Naive thymus-derived CD4-positive, alpha-beta T cell (primary cell): Measurements from ENCODE around the gene NCAPH2. TPM values are rescaled to one million over a fixed set of nuclear protein-coding genes. Genes with fewer than 3 reads are reported as not detected.
A peak's percentile ranks its signal among the peaks of the same experiment; 100 is the strongest.

Experiments used
- ATAC-seq: fragments of 150-1000 bp; cut with Tn5 transposase; 2 replicates; pipeline ENCODE4 v1.10.0; 2021; ENCODE audit warnings: mild to moderate bottlenecking, moderate library complexity
- CTCF ChIA-PET: fragments of 350-600 bp; sonication (Branson Sonifier 250); formaldehyde crosslinking; loops from one replicate; lab custom pipeline; 2021; ENCODE audit warnings: antibody characterized with exemption; lab: Charles Lee
- POLR2A ChIA-PET: fragments of 350-600 bp; sonication (Branson Sonifier 250); formaldehyde crosslinking; loops from one replicate; lab custom pipeline; 2021; ENCODE audit warnings: antibody characterized with exemption, inconsistent platforms; lab: Charles Lee
- DNase-seq, 9 donors: peaks; one replicate each; pipeline versions ENCODE4 v3.0.0 to v3.0.0-alpha.2; 2020 to 2022; ENCODE audit warnings: mixed read lengths in 1 of 9
- H3K27ac ChIP-seq: one replicate; pipeline ENCODE4 v1.7.0; 2013; ENCODE audit warnings: mild to moderate bottlenecking, low read depth, low read length, moderate library complexity
- H3K27me3 ChIP-seq, 2 donors: one replicate each; pipeline ENCODE4 v1.7.0; 2013; ENCODE audit warnings: low read length in 2 of 2, mild to moderate bottlenecking in 2 of 2, moderate library complexity in 2 of 2; ENCODE audit not compliant: control insufficient read depth in 2 of 2, insufficient read depth in 2 of 2
- H3K36me3 ChIP-seq, 3 experiments: 1 replicate in 2 of 3; 2 replicates in 1 of 3; pipeline ENCODE4 v1.7.0; 2013; ENCODE audit warnings: low read length in 3 of 3, mild to moderate bottlenecking in 3 of 3, moderate library complexity in 1 of 3; ENCODE audit not compliant: insufficient read depth in 3 of 3, control insufficient read depth in 2 of 3
- H3K4me1 ChIP-seq, 2 donors: one replicate each; pipeline ENCODE4 v1.7.0; 2013; ENCODE audit warnings: low read length in 2 of 2, mild to moderate bottlenecking in 2 of 2, moderate library complexity in 1 of 2; ENCODE audit not compliant: control insufficient read depth in 2 of 2, insufficient read depth in 2 of 2
- H3K4me3 ChIP-seq: 2 replicates; pipeline ENCODE4 v1.7.0; 2013; ENCODE audit warnings: mild to moderate bottlenecking, low read length
- H3K9me3 ChIP-seq, 3 experiments: 1 replicate in 2 of 3; 2 replicates in 1 of 3; pipeline ENCODE4 v1.7.0; 2013; ENCODE audit warnings: low read length in 3 of 3; ENCODE audit not compliant: control insufficient read depth in 2 of 3
- H3K27ac Mint-ChIP-seq, 9 donors: one replicate each; pipeline ENCODE4 v1.8.0; 2020 to 2022; ENCODE audit warnings: mixed read lengths in 9 of 9, mild to moderate bottlenecking in 8 of 9, moderate library complexity in 5 of 9, inconsistent platforms in 2 of 9
- H3K27me3 Mint-ChIP-seq, 5 donors: one replicate each; pipeline ENCODE4 v1.8.0; 2021 to 2022; ENCODE audit warnings: mixed read lengths in 5 of 5, mild to moderate bottlenecking in 1 of 5
- H3K36me3 Mint-ChIP-seq, 5 donors: one replicate each; pipeline ENCODE4 v1.8.0; 2020 to 2022; ENCODE audit warnings: mixed read lengths in 5 of 5, mild to moderate bottlenecking in 3 of 5, inconsistent platforms in 1 of 5
- H3K4me1 Mint-ChIP-seq, 7 donors: one replicate each; pipeline ENCODE4 v1.8.0; 2020 to 2022; ENCODE audit warnings: mixed read lengths in 7 of 7, mild to moderate bottlenecking in 3 of 7, inconsistent platforms in 1 of 7
- H3K4me3 Mint-ChIP-seq, 10 donors: one replicate each; pipeline ENCODE4 v1.8.0; 2020 to 2022; ENCODE audit warnings: mild to moderate bottlenecking in 10 of 10, mixed read lengths in 10 of 10, moderate library complexity in 6 of 10, inconsistent platforms in 2 of 10
- H3K9me3 Mint-ChIP-seq, 11 donors: one replicate each; pipeline ENCODE4 v1.8.0; 2020 to 2022; ENCODE audit warnings: mixed read lengths in 11 of 11, mild to moderate bottlenecking in 4 of 11, inconsistent platforms in 1 of 11, moderate library complexity in 1 of 11
- intact Hi-C, 2 donors: fragments of 100-400 bp; cut with micrococcal nuclease; formaldehyde crosslinking; loops; one replicate each; pipeline ENCODE4 v1.15.1; 2023
- polyA plus RNA-seq, 2 donors: library from polyadenylated mRNA; unstranded; fragments of 300-500 nt; fragmentation: Illumina TruSeq; gene quantifications; one replicate each; pipeline ENCODE4 v1.2.3, GENCODE V29; 2021
- total RNA-seq, 6 experiments: library from RNA in 5 of 6; stranded (reverse) in 5 of 6; gene quantifications; 1 replicate in 5 of 6; 2 replicates in 1 of 6; pipeline ENCODE4 v1.2.3 and lab custom pipeline; 2021 to 2026

NCAPH2 gene
- total and polyA plus RNA-seq, 7 experiments from 2014 or later: 37.8 to 135 (median 78.8) TPM

- POLR2A ChIA-PET: interaction anchor here (1.0 to 3.0 kb wide), 5 partner anchors 26 to 150 kb away, joined by 4 to 15 read pairs (median 10); partner anchors contain the start of genes LMF2, NCAPH2 and SCO2
- H3K27me3 Mint-ChIP-seq: peaks cover 0 to under 1% (median 0%) of the 10 kb centered on the region in 5 donors
- DNase-seq (no peak), ATAC-seq (no peak)
- CTCF ChIA-PET: interaction anchor here (1.3 to 4.0 kb wide), 2 partner anchors 53 to 221 kb away, joined by 4 to 18 read pairs; partner anchors contain the start of genes HDAC10 and SCO2
- peaks cover 40 to 72% (median 62%) of the 10 kb centered on the region in 7 donors for H3K4me1 Mint-ChIP-seq
- Histone ChIP-seq H3K4me1 (peaks cover 53 to 60% of the 10 kb centered on the region in 2 donors), H3K9me3 (no peaks in the 10 kb centered on the region), H3K27me3 (no peaks in the 10 kb centered on the region), H3K4me3 (peak overlapping the region; percentile 11), H3K27ac (peak overlapping the region; percentile 90), H3K36me3 (peaks cover 0 to 22% (median 0%) of the 10 kb centered on the region in 3 experiments)
- H3K27ac Mint-ChIP-seq: peak overlapping the region; percentile 85 to 97 (median 93)
- intact Hi-C loops: loop anchor here (2.0 to 10.0 kb wide), 6 partner anchors 15 to 197 kb away; partner anchors contain the start of genes MAPK11 (in 1 of the 2), PPP6R2 (in 1 of the 2), SCO2 (in 1 of the 2) and SYCE3 (in 1 of the 2)
- no peaks in the 10 kb centered on the region for H3K9me3 Mint-ChIP-seq
- peak overlapping the region; percentile 65 to 100 (median 94) for H3K4me3 Mint-ChIP-seq
- H3K36me3 Mint-ChIP-seq: peaks cover 0 to 11% (median 3%) of the 10 kb centered on the region in 5 donors
Measured at GRCh38 chr22:50471962-50472361, 36.1 kb upstream of the NCAPH2 start.

GRCh38 chr22:50473088-50473487, 34.9 kb upstream of the NCAPH2 start:
- peak overlapping the region; percentile 90 for H3K27ac ChIP-seq
- Mint-ChIP-seq H3K27ac (peak overlapping the region; percentile 91 to 97 (median 93)), H3K9me3 (no peaks in the 10 kb centered on the region), H3K36me3 (peaks cover 0 to 10% (median 3%) of the 10 kb centered on the region in 5 donors), H3K4me3 (peak overlapping the region; percentile 93 to 100 (median 96)), H3K27me3 (peaks cover 0 to 4% (median 0%) of the 10 kb centered on the region in 5 donors), H3K4me1 (peaks cover 39 to 71% (median 62%) of the 10 kb centered on the region in 7 donors)
- H3K27me3 ChIP-seq: no peaks in the 10 kb centered on the region
- H3K4me3 ChIP-seq: peak overlapping the region; percentile 72
- peaks cover 0 to 12% (median 0%) of the 10 kb centered on the region in 3 experiments for H3K36me3 ChIP-seq
- ATAC-seq (no peak), DNase-seq (peak in 6 of 9 donors; percentile 41 to 51 (median 45))
- ChIA-PET POLR2A (interaction anchor here (0.8 to 3.0 kb wide), 11 partner anchors 10 to 148 kb away, joined by 3 to 15 read pairs (median 4); partner anchors contain the start of genes LMF2, NCAPH2, SCO2 and SYCE3), CTCF (interaction anchor here (0.6 to 1.3 kb wide), 4 partner anchors 10 to 222 kb away, joined by 3 to 5 read pairs (median 4); partner anchors contain the start of genes HDAC10 and SCO2)
- peaks cover 53 to 58% of the 10 kb centered on the region in 2 donors for H3K4me1 ChIP-seq
- intact Hi-C loops: loop anchor here in 1 of 2 donors (1.0 to 10.0 kb wide), 4 partner anchors 54 to 198 kb away; partner anchors contain the start of genes MAPK11, PPP6R2 and SCO2
- no peaks in the 10 kb centered on the region for H3K9me3 ChIP-seq

GRCh38 chr22:50473855-50474671, 34.0 kb upstream of the NCAPH2 start:
- peaks cover 0 to 10% (median 3%) of the 10 kb centered on the region in 5 donors for H3K36me3 Mint-ChIP-seq
- peaks cover 33 to 62% (median 55%) of the 10 kb centered on the region in 7 donors for H3K4me1 Mint-ChIP-seq
- peaks cover 0 to 11% (median 0%) of the 10 kb centered on the region in 5 donors for H3K27me3 Mint-ChIP-seq
- ChIA-PET CTCF (interaction anchor here (0.6 to 1.3 kb wide), 2 partner anchors 9 to 145 kb away, joined by 3 read pairs; no protein-coding TSS in a partner anchor), POLR2A (interaction anchor here (0.5 to 3.0 kb wide), 9 partner anchors 9 to 147 kb away, joined by 3 to 15 read pairs (median 4); partner anchors contain the start of genes LMF2, NCAPH2 and SCO2)
- H3K27ac ChIP-seq: peak overlapping the region; percentile 90
- intact Hi-C loops: loop anchor here in 1 of 2 donors (1.0 to 10.0 kb wide), 4 partner anchors 53 to 199 kb away; partner anchors contain the start of genes MAPK11, PPP6R2 and SCO2
- no peak for ATAC-seq
- peak overlapping the region; percentile 93 to 100 (median 96) for H3K4me3 Mint-ChIP-seq
- H3K27me3 ChIP-seq: no peaks in the 10 kb centered on the region
- no peaks in the 10 kb centered on the region for H3K9me3 Mint-ChIP-seq
- H3K36me3 ChIP-seq: peaks cover 0 to 3% (median 0%) of the 10 kb centered on the region in 3 experiments
- peak overlapping the region; percentile 91 to 97 (median 93) for H3K27ac Mint-ChIP-seq
- no peaks in the 10 kb centered on the region for H3K9me3 ChIP-seq
- H3K4me3 ChIP-seq: peak overlapping the region; percentile 72
- peaks cover 46 to 48% of the 10 kb centered on the region in 2 donors for H3K4me1 ChIP-seq
- DNase-seq: peak in 2 of 9 donors; percentile 21 to 53

DNA sequence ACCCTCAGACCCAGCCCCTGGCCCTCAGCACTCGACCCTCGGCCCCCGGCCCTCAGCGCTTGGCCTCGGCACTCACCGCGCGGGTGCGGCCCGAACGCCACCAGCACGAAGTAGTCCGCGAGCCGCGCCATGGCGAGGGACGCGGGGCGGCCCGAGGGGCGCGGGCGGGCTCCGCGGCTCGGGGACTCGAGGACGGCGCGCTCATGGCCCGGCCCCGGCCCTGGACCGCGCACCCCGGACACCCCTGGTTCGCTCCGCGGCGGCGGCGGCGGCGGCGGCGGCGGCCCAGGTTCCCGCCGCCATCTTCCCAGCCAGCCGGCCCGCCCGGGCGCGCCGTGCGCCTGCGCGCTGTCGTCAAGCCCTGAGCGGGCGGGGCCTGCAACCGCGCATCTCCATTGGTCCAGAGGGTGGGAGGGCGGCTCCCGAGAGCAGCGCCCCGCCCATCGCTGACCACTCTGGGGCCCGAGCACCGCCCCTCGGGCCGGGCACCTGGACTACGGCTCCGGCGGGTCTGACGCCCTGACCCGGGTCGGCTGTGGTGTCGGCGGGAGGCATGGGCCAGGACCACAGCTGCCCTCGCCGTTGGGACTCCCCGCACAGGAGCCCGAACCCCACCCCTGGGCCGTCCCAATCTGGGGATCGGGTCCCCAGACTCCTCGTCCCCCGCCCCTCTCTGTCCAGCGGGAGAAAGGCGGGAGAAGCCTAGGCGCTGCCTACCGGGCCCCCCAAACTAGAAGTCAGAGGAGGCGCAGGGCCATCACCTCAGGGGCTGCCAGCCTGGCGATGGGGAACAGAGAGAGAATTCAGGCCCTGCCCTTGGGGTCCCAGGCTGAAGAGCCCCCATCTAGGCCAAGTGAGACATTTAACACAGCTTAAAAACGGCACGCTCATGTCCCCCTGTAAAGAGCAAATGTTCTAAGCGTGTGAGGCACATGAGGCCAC, 33.0 kb upstream of the NCAPH2 start, which contains the start of gene SBF1:
Gene SBF1 (minus strand): TSS at position 326 of the 942 bp plus-strand sequence. CDS start 195 bp downstream, at position 131.
- no peaks in the 10 kb centered on the region for H3K9me3 Mint-ChIP-seq
- Histone ChIP-seq H3K27ac (peak within 1 kb of the TSS; percentile 90), H3K4me3 (peak within 1 kb of the TSS; percentile 72), H3K9me3 (no peaks in the 10 kb centered on the region), H3K27me3 (no peaks in the 10 kb centered on the region), H3K36me3 (peaks cover 0 to 3% (median 0%) of the 10 kb centered on the region in 3 experiments), H3K4me1 (peaks cover 39 to 42% of the 10 kb centered on the region in 2 donors)
- CTCF ChIA-PET: interaction anchor here (0.6 to 0.7 kb wide), 2 partner anchors 31 to 146 kb away, joined by 3 read pairs; no protein-coding TSS in a partner anchor
- POLR2A ChIA-PET: interaction anchor here (1.3 kb wide), 1 partner anchor 51 kb away, joined by 4 read pairs; the partner anchor contains the start of gene SCO2
- peaks cover 0 to 20% (median 0%) of the 10 kb centered on the region in 5 donors for H3K27me3 Mint-ChIP-seq
- H3K4me1 Mint-ChIP-seq: peaks cover 29 to 56% (median 46%) of the 10 kb centered on the region in 7 donors
- DNase-seq: peak; percentile 75 to 94 (median 85)
- H3K36me3 Mint-ChIP-seq: peaks cover 0 to 10% (median 3%) of the 10 kb centered on the region in 5 donors
- ATAC-seq: peak; percentile 89
- peak within 1 kb of the TSS; percentile 91 to 97 (median 93) for H3K27ac Mint-ChIP-seq
- intact Hi-C loops: loop anchor here (1.0 to 10.0 kb wide), 6 partner anchors 32 to 200 kb away; partner anchors contain the start of genes CHKB (in 1 of the 2), LMF2 (in 1 of the 2), MAPK11 (in 1 of the 2) and PPP6R2 (in 1 of the 2)
- peak within 1 kb of the TSS; percentile 93 to 100 (median 96) for H3K4me3 Mint-ChIP-seq

DNA sequence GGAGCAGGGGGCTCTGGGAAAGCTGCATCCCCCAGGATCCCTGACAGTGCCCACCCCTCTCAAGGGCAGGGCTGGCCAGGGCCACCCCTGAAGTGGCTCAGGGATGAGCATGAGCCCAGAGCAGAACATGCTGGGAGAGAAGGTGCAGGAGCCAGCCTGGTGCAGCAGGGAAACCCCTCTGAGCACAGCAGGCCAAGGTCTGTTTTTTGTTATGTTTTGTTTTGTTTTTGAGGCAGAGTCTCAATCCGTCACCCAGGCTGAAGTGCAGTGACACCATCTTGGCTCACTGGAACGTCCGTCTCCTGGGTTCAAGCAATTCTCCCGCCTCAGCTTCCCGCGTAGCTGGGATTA, 32.4 kb upstream of the NCAPH2 start:
- Histone ChIP-seq H3K4me1 (peaks cover 33 to 35% of the 10 kb centered on the region in 2 donors), H3K36me3 (peaks cover 0 to 3% (median 0%) of the 10 kb centered on the region in 3 experiments), H3K27me3 (no peaks in the 10 kb centered on the region), H3K4me3 (peak overlapping the region; percentile 70), H3K9me3 (no peaks in the 10 kb centered on the region), H3K27ac (peak overlapping the region; percentile 90)
- Mint-ChIP-seq H3K27me3 (peaks cover 0 to 26% (median 0%) of the 10 kb centered on the region in 5 donors), H3K27ac (peak overlapping the region; percentile 44 to 88 (median 63)), H3K9me3 (no peaks in the 10 kb centered on the region), H3K4me1 (peaks cover 25 to 54% (median 39%) of the 10 kb centered on the region in 7 donors), H3K36me3 (peaks cover 0 to 12% (median 3%) of the 10 kb centered on the region in 5 donors), H3K4me3 (peak overlapping the region; percentile 41 to 98 (median 70))
- no peak for ATAC-seq
- ChIA-PET POLR2A (interaction anchor here (1.3 kb wide), 1 partner anchor 50 kb away, joined by 4 read pairs; the partner anchor contains the start of gene SCO2), CTCF (interaction anchor here (0.6 to 0.7 kb wide), 2 partner anchors 32 to 145 kb away, joined by 3 read pairs; no protein-coding TSS in a partner anchor)
- no peak for DNase-seq
- intact Hi-C loops: loop anchor here (1.0 to 10.0 kb wide), 4 partner anchors 32 to 201 kb away; partner anchors contain the start of genes CHKB (in 1 of the 2), LMF2 (in 1 of the 2) and MAPK11 (in 1 of the 2)
